SK-N-SH (cell line): ENCODE measurements around the gene PKN3. TPM values are rescaled to one million over a fixed set of nuclear protein-coding genes. Genes with fewer than 3 reads are reported as not detected.

Experiments used
- CTCF ChIA-PET: fragments of 300-600, 350-600 bp; formaldehyde crosslinking; extraction: SDS; loops from one replicate; lab custom pipeline; 2021; lab: Yijun Ruan, JAX
- POLR2A ChIA-PET: fragments of 350-600 bp; sonication (Branson Sonifier 250); formaldehyde crosslinking; extraction: SDS; loops from one replicate; lab custom pipeline; 2020; ENCODE audit warnings: antibody characterized with exemption, inconsistent platforms; lab: Yijun Ruan, JAX
- DNase-seq: peaks from one replicate; pipeline ENCODE4 v3.0.0; 2012
- H2AFZ ChIP-seq: fragments of 200-600 bp; sonication (generic); 2 replicates; pipeline ENCODE4 v1.8.1; 2016; ENCODE audit warnings: antibody characterized with exemption, mild to moderate bottlenecking, low read depth
- H3F3A ChIP-seq: fragments of 200-600 bp; sonication (generic); replicated peaks from 2 replicates; pipeline ENCODE3; 2016; ENCODE audit warnings: antibody characterized with exemption, mild to moderate bottlenecking; ENCODE audit not compliant: insufficient read depth
- H3K27ac ChIP-seq, 2 experiments: fragments of 200-500 bp in 1 of 2; fragments of 200-600 bp in 1 of 2; sonication (Bioruptor generic) in 1 of 2; sonication (generic), shearing (Covaris generic) in 1 of 2; 2 replicates each; pipeline versions ENCODE4 v1.5.1 to v1.6.1; 2014 to 2016; ENCODE audit warnings: low read depth in 2 of 2, inconsistent platforms in 1 of 2, low read length in 1 of 2, mild to moderate bottlenecking in 1 of 2, mixed read lengths in 1 of 2
- H3K27me3 ChIP-seq: fragments of 200-600 bp; sonication (generic), shearing (Covaris generic); 2 replicates; pipeline ENCODE4 v1.6.1; 2016; ENCODE audit warnings: mixed run types; ENCODE audit not compliant: insufficient read depth
- H3K36me3 ChIP-seq, 2 experiments: fragments of 200-500 bp in 1 of 2; fragments of 200-600 bp in 1 of 2; sonication (Bioruptor generic) in 1 of 2; sonication (generic) in 1 of 2; replicated peaks in 1 of 2; 2 replicates each; pipeline versions ENCODE3 to v1.5.1; 2014 to 2016; ENCODE audit warnings: low read length in 1 of 2, mild to moderate bottlenecking in 1 of 2; ENCODE audit not compliant: insufficient read depth in 2 of 2, control insufficient read depth in 1 of 2
- H3K4me1 ChIP-seq, 2 experiments: fragments of 200-500 bp in 1 of 2; fragments of 200-600 bp in 1 of 2; sonication (Bioruptor generic) in 1 of 2; sonication (generic), shearing (Covaris generic) in 1 of 2; 2 replicates each; pipeline versions ENCODE4 v1.5.1 to v1.6.1; 2014 to 2016; ENCODE audit warnings: low read depth in 1 of 2, low read length in 1 of 2, mixed run types in 1 of 2; ENCODE audit not compliant: insufficient read depth in 2 of 2, control insufficient read depth in 1 of 2
- H3K4me2 ChIP-seq: fragments of 200-600 bp; sonication (generic), shearing (Covaris generic); 2 replicates; pipeline ENCODE4 v1.6.1; 2017; ENCODE audit warnings: mixed run types
- H3K4me3 ChIP-seq, 2 experiments: fragments of 200-500 bp in 1 of 2; fragments of 200-600 bp in 1 of 2; sonication (Bioruptor generic) in 1 of 2; sonication (generic), shearing (Covaris generic) in 1 of 2; 2 replicates each; pipeline versions ENCODE4 v1.5.1 to v1.8.1; 2014 to 2016; ENCODE audit warnings: low read depth in 2 of 2, inconsistent platforms in 1 of 2, low read length in 1 of 2, mild to moderate bottlenecking in 1 of 2, mixed read lengths in 1 of 2, moderate library complexity in 1 of 2
- H3K79me2 ChIP-seq: fragments of 200-600 bp; sonication (generic); 2 replicates; pipeline ENCODE4 v1.8.1; 2017; ENCODE audit warnings: mild to moderate bottlenecking; ENCODE audit not compliant: insufficient read depth
- H3K9ac ChIP-seq: fragments of 200-600 bp; sonication (generic); 2 replicates; pipeline ENCODE4 v1.6.1; 2017; ENCODE audit warnings: mixed run types
- H3K9me2 ChIP-seq: fragments of 200-600 bp; sonication (generic); 2 replicates; pipeline ENCODE4 v1.6.1; 2017; ENCODE audit warnings: mixed run types
- H3K9me3 ChIP-seq: fragments of 200-600 bp; sonication (generic); 2 replicates; pipeline ENCODE4 v1.6.1; 2017; ENCODE audit warnings: mixed run types, mild to moderate bottlenecking, moderate library complexity
- H4K20me1 ChIP-seq: fragments of 200-600 bp; sonication (generic); 2 replicates; pipeline ENCODE4 v1.6.1; 2017; ENCODE audit warnings: mild to moderate bottlenecking, mixed run types; ENCODE audit not compliant: insufficient read depth
- EZH2phosphoT487 ChIP-seq: fragments of 200-600 bp; sonication (generic); IDR thresholded peaks from 2 replicates; pipeline ENCODE4 v1.6.1; 2017; ENCODE audit warnings: low read depth, mixed run types, mild to moderate bottlenecking, antibody characterized with exemption, moderate library complexity, borderline replicate concordance
- FOSL2 ChIP-seq: IDR thresholded peaks from 2 replicates; pipeline ENCODE4 v1.4.0; 2012; ENCODE audit warnings: low read depth, mild to moderate bottlenecking, moderate library complexity, borderline replicate concordance
- FOXJ3 ChIP-seq: sonication (generic); formaldehyde crosslinking; IDR thresholded peaks from 2 replicates; pipeline ENCODE4 v1.5.1; 2020; ENCODE audit warnings: mild to moderate bottlenecking, missing genetic modification reagents
- GABPA ChIP-seq: IDR thresholded peaks from 2 replicates; pipeline ENCODE4 v1.4.0; 2012; ENCODE audit warnings: low read depth, mild to moderate bottlenecking
- JUND ChIP-seq: IDR thresholded peaks from 2 replicates; pipeline ENCODE4 v1.4.0; 2012
- MEF2A ChIP-seq: IDR thresholded peaks from 2 replicates; pipeline ENCODE4 v1.4.0; 2012; ENCODE audit warnings: low read depth, borderline replicate concordance
- MXI1 ChIP-seq: IDR thresholded peaks from 2 replicates; pipeline ENCODE4 v1.6.1; 2012; ENCODE audit warnings: mild to moderate bottlenecking, low read depth, low read length, improper control_type of control experiment
- NFIC ChIP-seq: IDR thresholded peaks from 2 replicates; pipeline ENCODE4 v1.4.0; 2012; ENCODE audit warnings: borderline replicate concordance
- POLR2AphosphoS5 ChIP-seq: IDR thresholded peaks from 2 replicates; pipeline ENCODE4 v1.6.1; 2012; ENCODE audit warnings: low read depth, low read length
- RAD21 ChIP-seq: IDR thresholded peaks from 2 replicates; pipeline ENCODE4 v1.6.1; 2012; ENCODE audit warnings: mild to moderate bottlenecking, low read length
- RCOR1 ChIP-seq: fragments of 150-350 bp; IDR thresholded peaks from 2 replicates; pipeline ENCODE4 v1.6.1; 2017; ENCODE audit warnings: antibody characterized with exemption, low read length
- SMC3 ChIP-seq: IDR thresholded peaks from 2 replicates; pipeline ENCODE4 v1.6.1; 2012; ENCODE audit warnings: low read depth, low read length, improper control_type of control experiment
- TCF12 ChIP-seq: IDR thresholded peaks from 2 replicates; pipeline ENCODE4 v1.4.0; 2012
- TEAD4 ChIP-seq: IDR thresholded peaks from 2 replicates; pipeline ENCODE4 v1.4.0; 2012; ENCODE audit warnings: mild to moderate bottlenecking, borderline replicate concordance; ENCODE audit not compliant: insufficient read depth
- WGBS: methylation state at CpG from one replicate; pipeline ENCODE4 v1.1.6; 2017; ENCODE audit warnings: low lambda C conversion rate; 5-methylcytosine and 5-hydroxymethylcytosine counted together
- polyA plus RNA-seq, 3 experiments: library from polyadenylated mRNA; depleted of rRNA; stranded (reverse); fragments of >200 nt; gene quantifications; 2 replicates each; pipeline ENCODE4 v1.2.3, GENCODE V29; 2012
- TF ChIP-seq, protein P1 (sequence below): IDR thresholded peaks from 2 replicates; pipeline ENCODE4 v1.4.0; 2012; ENCODE audit warnings: low read depth
- TF ChIP-seq, protein P2 (sequence below): fragments of 200-600 bp; sonication (generic); IDR thresholded peaks from 2 replicates; pipeline ENCODE4 v1.6.1; 2017; ENCODE audit warnings: antibody characterized with exemption, mild to moderate bottlenecking, moderate library complexity
- TF ChIP-seq, protein P3 (sequence below): IDR thresholded peaks from 2 replicates; pipeline ENCODE4 v1.4.0; 2012; ENCODE audit warnings: low read depth, borderline replicate concordance

The PKN3 gene
- polyA plus RNA-seq, 1 of the 3 experiments (the other 2 are of a cell fraction) = 7.8 TPM

DNA sequence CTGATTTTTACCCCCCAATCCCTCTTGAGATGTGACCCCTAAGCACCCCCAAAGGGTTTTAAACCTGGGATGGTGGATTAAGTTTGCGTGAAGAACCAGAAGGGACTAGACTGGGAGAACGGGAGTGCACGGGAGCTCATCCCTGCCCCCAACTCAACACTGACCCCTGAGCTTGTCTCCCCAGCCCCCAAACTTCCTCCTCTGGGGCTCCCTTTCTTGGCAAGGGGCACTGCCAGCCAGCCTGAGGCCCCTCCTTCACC, 18.3 kb upstream of the PKN3 start:
- Histone ChIP-seq H3K27me3 (no peaks in the 10 kb centered on the region), H3K9me3 (no peaks in the 10 kb centered on the region), H4K20me1 (no peaks in the 10 kb centered on the region), H3K4me1 (peaks cover 0 to 4% of the 10 kb centered on the region in 2 experiments; a peak in 1 of 4 replicates), H3F3A (no peaks in the 10 kb centered on the region), H3K36me3 (no peaks in the 10 kb centered on the region), H3K4me3 (no peak overlapping the region), H2AFZ (no peak overlapping the region), H3K9me2 (no peaks in the 10 kb centered on the region), H3K9ac (no peak overlapping the region), H3K27ac (no peak overlapping the region), H3K79me2 (no peaks in the 10 kb centered on the region), H3K4me2 (no peak overlapping the region)
- 86% methylated on average over 3 of the region's 3 CpGs for WGBS
- no peak for DNase-seq
- TF ChIP-seq MXI1 = no peak
- no peak for TF ChIP-seq FOSL2
- TF ChIP-seq, protein P1, sequence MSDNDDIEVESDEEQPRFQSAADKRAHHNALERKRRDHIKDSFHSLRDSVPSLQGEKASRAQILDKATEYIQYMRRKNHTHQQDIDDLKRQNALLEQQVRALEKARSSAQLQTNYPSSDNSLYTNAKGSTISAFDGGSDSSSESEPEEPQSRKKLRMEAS = no peak
- TF ChIP-seq POLR2AphosphoS5 = no peak
- no peak for TF ChIP-seq TCF12
- TF ChIP-seq, protein P2, sequence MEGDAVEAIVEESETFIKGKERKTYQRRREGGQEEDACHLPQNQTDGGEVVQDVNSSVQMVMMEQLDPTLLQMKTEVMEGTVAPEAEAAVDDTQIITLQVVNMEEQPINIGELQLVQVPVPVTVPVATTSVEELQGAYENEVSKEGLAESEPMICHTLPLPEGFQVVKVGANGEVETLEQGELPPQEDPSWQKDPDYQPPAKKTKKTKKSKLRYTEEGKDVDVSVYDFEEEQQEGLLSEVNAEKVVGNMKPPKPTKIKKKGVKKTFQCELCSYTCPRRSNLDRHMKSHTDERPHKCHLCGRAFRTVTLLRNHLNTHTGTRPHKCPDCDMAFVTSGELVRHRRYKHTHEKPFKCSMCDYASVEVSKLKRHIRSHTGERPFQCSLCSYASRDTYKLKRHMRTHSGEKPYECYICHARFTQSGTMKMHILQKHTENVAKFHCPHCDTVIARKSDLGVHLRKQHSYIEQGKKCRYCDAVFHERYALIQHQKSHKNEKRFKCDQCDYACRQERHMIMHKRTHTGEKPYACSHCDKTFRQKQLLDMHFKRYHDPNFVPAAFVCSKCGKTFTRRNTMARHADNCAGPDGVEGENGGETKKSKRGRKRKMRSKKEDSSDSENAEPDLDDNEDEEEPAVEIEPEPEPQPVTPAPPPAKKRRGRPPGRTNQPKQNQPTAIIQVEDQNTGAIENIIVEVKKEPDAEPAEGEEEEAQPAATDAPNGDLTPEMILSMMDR = no peak
- TF ChIP-seq GABPA = no peak
- no peak for TF ChIP-seq RCOR1
- no peak for TF ChIP-seq RAD21
- CTCF ChIA-PET = no interaction called here
- POLR2A ChIA-PET = no interaction called here

DNA sequence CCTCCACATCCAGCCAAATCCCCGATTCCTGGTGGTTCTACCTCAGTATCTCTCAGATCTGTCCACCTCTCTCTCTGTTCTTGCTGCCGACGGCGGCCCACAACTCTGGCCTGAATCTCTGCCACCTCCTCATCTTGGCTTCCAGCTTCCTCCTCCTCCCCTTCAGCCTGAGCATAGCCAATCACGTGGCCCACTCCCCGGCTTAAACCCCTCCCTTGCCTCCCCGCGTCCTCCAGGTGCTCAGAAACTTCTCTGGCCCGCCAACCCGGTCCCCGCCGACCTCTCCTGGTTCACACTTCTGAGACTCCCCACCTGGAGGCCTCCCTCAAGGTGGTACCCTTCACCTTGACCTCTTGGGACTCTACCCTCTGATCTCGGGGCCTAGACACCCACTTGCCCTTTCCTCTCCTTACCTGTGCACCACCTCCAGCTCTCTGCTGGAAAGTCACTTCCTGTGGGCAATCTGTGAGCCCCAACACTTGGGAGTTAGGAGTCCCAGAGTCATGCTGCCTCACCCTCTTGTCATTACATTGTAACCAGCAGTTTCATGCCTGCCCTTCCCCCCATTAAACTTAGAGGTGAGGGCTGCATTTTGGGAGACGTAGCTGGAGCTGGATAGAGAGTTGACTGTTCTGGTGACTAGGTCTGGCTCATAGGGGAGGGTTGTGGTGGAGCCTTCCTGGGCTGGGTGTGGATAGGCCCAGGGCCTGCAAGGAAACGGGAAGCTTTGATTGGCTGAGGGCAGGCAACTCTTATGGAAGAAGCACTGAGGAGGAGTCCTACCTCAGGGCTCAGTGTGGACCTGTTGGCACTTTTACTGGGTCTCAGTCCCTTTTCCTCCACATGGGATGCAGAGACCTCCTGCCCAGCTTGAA, 17.7 kb upstream of the PKN3 start:
- Histone ChIP-seq H3K9ac (no peak overlapping the region), H3K36me3 (no peaks in the 10 kb centered on the region), H2AFZ (0 out of 2 replicates have a peak overlapping the region, but pooled peaks have one; percentile 29), H3K27ac (no peak overlapping the region), H3F3A (no peaks in the 10 kb centered on the region), H3K79me2 (no peaks in the 10 kb centered on the region; the same call in 1 of the 2 replicates), H3K9me2 (no peaks in the 10 kb centered on the region), H3K27me3 (no peaks in the 10 kb centered on the region), H3K4me1 (peaks cover 0 to 4% of the 10 kb centered on the region in 2 experiments; a peak in 1 of 4 replicates), H4K20me1 (no peaks in the 10 kb centered on the region), H3K4me3 (no peak overlapping the region), H3K4me2 (no peak overlapping the region), H3K9me3 (no peaks in the 10 kb centered on the region)
- 81% methylated on average over 15 of the region's 15 CpGs for WGBS
- TF ChIP-seq MEF2A (no peak), GABPA (no peak), EZH2phosphoT487 (no peak), TEAD4 (no peak), SMC3 (no peak), FOXJ3 (CRISPR knock-in tag) (no peak), FOSL2 (no peak), POLR2AphosphoS5 (no peak), NFIC (no peak), RCOR1 (no peak), JUND (no peak)
- TF ChIP-seq, protein P1 = no peak
- TF ChIP-seq, protein P2 = no peak
- TF ChIP-seq, protein P3, sequence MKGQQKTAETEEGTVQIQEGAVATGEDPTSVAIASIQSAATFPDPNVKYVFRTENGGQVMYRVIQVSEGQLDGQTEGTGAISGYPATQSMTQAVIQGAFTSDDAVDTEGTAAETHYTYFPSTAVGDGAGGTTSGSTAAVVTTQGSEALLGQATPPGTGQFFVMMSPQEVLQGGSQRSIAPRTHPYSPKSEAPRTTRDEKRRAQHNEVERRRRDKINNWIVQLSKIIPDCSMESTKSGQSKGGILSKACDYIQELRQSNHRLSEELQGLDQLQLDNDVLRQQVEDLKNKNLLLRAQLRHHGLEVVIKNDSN = no peak
- ChIA-PET CTCF (interaction anchor here (1.3 kb wide), 1 partner anchor 48 kb away, joined by 4 read pairs; no protein-coding TSS in a partner anchor), POLR2A (no interaction called here)
- no peak for DNase-seq
